Measurements from ENCODE around the gene PPP2R5C.
A peak's percentile ranks its signal among the peaks of the same experiment; 100 is the strongest.
"Not testable (repeated sequence)": the region's sequence is repeated elsewhere in the genome, so short reads cannot be mapped to it uniquely, and the experiment has no call there.

Gene PPP2R5C

GRCh38 chr14:101761032-101761880 lies at the start of gene PPP2R5C:
Gene PPP2R5C, plus strand, starts transcription at chr14:101761709. Its CDS starts 185 bp downstream, at chr14:101761894.
- DNase-seq (ENCODE audit: low spot score): peak; percentile 98

GRCh38 chr14:101711857-101712233 lies 49.7 kb upstream of the PPP2R5C start:
- DNase-seq (ENCODE audit: low spot score): not testable (repeated sequence)
- in situ Hi-C loops (cut with MboI; ENCODE audit: low pct_unique_long_range_greater_than_20kb, low sequenced_read_pairs, unreplicated experiment): loop anchor here (25.0 kb wide), 1 partner anchor 600 kb away; the partner anchor contains the start of genes MOK and ZNF839

More at GRCh38 chr14:101761032-101761880, at the start of gene PPP2R5C:
- TF ChIP-seq, protein P1, sequence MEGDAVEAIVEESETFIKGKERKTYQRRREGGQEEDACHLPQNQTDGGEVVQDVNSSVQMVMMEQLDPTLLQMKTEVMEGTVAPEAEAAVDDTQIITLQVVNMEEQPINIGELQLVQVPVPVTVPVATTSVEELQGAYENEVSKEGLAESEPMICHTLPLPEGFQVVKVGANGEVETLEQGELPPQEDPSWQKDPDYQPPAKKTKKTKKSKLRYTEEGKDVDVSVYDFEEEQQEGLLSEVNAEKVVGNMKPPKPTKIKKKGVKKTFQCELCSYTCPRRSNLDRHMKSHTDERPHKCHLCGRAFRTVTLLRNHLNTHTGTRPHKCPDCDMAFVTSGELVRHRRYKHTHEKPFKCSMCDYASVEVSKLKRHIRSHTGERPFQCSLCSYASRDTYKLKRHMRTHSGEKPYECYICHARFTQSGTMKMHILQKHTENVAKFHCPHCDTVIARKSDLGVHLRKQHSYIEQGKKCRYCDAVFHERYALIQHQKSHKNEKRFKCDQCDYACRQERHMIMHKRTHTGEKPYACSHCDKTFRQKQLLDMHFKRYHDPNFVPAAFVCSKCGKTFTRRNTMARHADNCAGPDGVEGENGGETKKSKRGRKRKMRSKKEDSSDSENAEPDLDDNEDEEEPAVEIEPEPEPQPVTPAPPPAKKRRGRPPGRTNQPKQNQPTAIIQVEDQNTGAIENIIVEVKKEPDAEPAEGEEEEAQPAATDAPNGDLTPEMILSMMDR (IDR thresholded peaks at IDR 0.05; ENCODE audit: extremely low read depth, insufficient read depth, missing control alignments): no peak
- in situ Hi-C loops (cut with MboI; ENCODE audit: low pct_unique_long_range_greater_than_20kb, low sequenced_read_pairs, unreplicated experiment): no loop called here

GRCh38 chr14:101712341-101712740 lies 49.2 kb upstream of the PPP2R5C start:
- in situ Hi-C loops (cut with MboI; ENCODE audit: low pct_unique_long_range_greater_than_20kb, low sequenced_read_pairs, unreplicated experiment): loop anchor here (25.0 kb wide), 1 partner anchor 600 kb away; the partner anchor contains the start of genes MOK and ZNF839
- DNase-seq (ENCODE audit: low spot score): not testable (repeated sequence)

- not testable (repeated sequence) for DNase-seq (ENCODE audit: low spot score)
- in situ Hi-C loops (cut with MboI; ENCODE audit: low pct_unique_long_range_greater_than_20kb, low sequenced_read_pairs, unreplicated experiment): loop anchor here (25.0 kb wide), 1 partner anchor 599 kb away; the partner anchor contains the start of genes MOK and ZNF839
Measured at GRCh38 chr14:101713091-101713490, 48.4 kb upstream of the PPP2R5C start.

DNA sequence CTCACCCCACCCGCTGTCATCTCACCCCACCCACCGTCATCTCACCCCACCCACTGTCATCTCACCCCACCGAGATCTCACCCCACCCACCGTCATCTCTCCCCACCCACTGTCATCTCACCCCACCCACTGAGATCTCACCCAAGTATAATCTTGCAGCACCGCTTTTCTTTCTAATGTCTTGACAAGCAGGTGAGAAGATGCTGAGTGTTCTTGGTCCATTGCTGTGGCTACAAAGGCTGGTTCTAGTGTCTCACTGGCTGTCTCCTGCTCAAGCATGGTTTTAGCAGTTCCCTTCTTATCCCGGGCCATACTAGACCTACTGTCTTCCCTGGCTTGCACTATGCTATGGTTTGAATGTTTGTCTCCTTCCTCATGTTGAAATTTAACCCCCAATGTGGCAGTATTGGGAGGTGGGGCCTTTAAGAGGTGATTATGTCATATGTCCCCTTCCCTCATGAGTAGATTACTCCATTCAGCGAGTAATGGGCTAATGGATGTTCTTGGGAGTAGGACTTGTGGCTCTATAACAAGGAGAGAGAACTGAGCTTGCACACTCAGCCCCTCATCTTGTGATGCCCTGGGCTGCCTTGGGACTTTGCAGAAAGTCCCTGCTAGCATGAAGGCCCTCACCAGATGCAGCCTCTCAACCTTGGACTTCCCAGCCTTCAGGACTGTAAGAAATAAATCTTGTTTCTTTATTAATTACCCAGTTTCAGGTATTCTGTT lies 47.7 kb upstream of the PPP2R5C start:
- in situ Hi-C loops (cut with MboI; ENCODE audit: low pct_unique_long_range_greater_than_20kb, low sequenced_read_pairs, unreplicated experiment): loop anchor here (25.0 kb wide), 1 partner anchor 599 kb away; the partner anchor contains the start of genes MOK and ZNF839
- no peak for DNase-seq (ENCODE audit: low spot score)
- TF ChIP-seq, protein P1 (IDR thresholded peaks at IDR 0.05; ENCODE audit: extremely low read depth, insufficient read depth, missing control alignments): no peak

- DNase-seq (ENCODE audit: low spot score): no peak
- in situ Hi-C loops (cut with MboI; ENCODE audit: low pct_unique_long_range_greater_than_20kb, low sequenced_read_pairs, unreplicated experiment): loop anchor here (25.0 kb wide), 1 partner anchor 598 kb away; the partner anchor contains the start of genes MOK and ZNF839
- TF ChIP-seq, protein P1 (IDR thresholded peaks at IDR 0.05; ENCODE audit: extremely low read depth, insufficient read depth, missing control alignments): no peak
Measured at GRCh38 chr14:101714394-101714793, 47.1 kb upstream of the PPP2R5C start.

DNA sequence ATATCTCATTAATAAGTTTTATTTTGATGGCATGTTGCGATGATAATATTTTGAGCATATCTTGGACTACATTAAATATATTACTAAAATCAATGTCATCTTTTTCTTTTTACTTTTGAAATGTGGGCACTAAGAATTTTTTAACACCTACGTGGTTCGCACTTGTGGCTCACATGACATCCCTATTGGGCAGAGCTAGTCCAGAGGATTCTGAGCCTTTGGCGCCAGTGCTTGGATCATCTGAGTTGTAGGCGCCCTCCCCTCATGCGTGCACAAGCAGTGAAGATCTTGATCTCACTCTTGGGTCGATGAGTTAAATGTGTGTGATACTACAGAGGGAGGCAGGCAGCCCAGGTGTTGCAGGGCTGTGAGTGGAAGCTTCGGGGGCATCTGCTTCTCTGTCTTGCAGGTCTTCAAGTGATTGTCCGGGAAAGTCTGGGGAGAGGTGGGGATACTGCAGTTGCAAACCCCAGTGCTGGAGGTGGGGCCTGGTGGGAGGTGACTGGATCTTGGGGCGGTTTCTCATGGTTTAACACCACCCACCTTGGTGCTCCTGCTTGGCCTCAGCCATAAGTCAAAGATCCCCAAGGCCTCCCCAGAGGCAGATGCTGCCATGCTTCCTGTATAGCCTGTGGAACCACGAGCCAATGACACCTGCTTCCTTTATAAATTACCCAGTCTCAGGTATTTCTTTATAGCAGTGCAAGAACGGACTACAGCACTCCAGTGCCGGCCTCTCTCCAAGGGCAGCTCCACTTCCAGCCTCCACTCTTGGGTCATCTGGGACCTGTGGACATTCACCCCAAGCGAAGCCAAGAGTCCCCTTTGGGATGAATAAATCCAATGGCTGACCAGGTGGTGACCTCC lies 46.1 kb upstream of the PPP2R5C start:
- TF ChIP-seq, protein P1 (IDR thresholded peaks at IDR 0.05; ENCODE audit: extremely low read depth, insufficient read depth, missing control alignments): no peak
- in situ Hi-C loops (cut with MboI; ENCODE audit: low pct_unique_long_range_greater_than_20kb, low sequenced_read_pairs, unreplicated experiment): loop anchor here (25.0 kb wide), 1 partner anchor 597 kb away; the partner anchor contains the start of genes MOK and ZNF839
- DNase-seq (ENCODE audit: low spot score): no peak
